HG02759 (cell line): ENCODE measurements around the gene SERHL2.
"Not testable (repeated sequence)": the region's sequence is repeated elsewhere in the genome, so short reads cannot be mapped to it uniquely, and the experiment has no call there.

Experiments used
- ATAC-seq: cut with Tn5 transposase; IDR thresholded peaks from one replicate; pipeline ENCODE4 v1.9.1; 2021; ENCODE audit warnings: mild to moderate bottlenecking, moderate library complexity; ENCODE audit not compliant: unreplicated experiment

The SERHL2 gene

GRCh38 chr22:42535082-42535731, 18.5 kb upstream of the SERHL2 start:
- ATAC-seq: not testable (repeated sequence)

- no peak for ATAC-seq
Observed at GRCh38 chr22:42536166-42536565, 17.6 kb upstream of the SERHL2 start.

- ATAC-seq: not testable (repeated sequence)
Observed at GRCh38 chr22:42536634-42537033, 17.1 kb upstream of the SERHL2 start.

- peak; percentile 54 for ATAC-seq
Observed at GRCh38 chr22:42537199-42537831, 16.4 kb upstream of the SERHL2 start.

- not testable (repeated sequence) for ATAC-seq
Observed at GRCh38 chr22:42539236-42539771, 14.5 kb upstream of the SERHL2 start.

- ATAC-seq: no peak
Observed at GRCh38 chr22:42544686-42545085, 9.1 kb upstream of the SERHL2 start.

- ATAC-seq: no peak
Observed at GRCh38 chr22:42547562-42547961, 6.2 kb upstream of the SERHL2 start.

GRCh38 chr22:42548126-42548525, 5.6 kb upstream of the SERHL2 start:
- not testable (repeated sequence) for ATAC-seq

- no peak for ATAC-seq
Observed at GRCh38 chr22:42548597-42549330, 5.0 kb upstream of the SERHL2 start.

GRCh38 chr22:42549331-42550060, 4.3 kb upstream of the SERHL2 start:
- ATAC-seq: no peak

- ATAC-seq: not testable (repeated sequence)
Observed at GRCh38 chr22:42552294-42552647, 1.5 kb upstream of the SERHL2 start.

- no peak for ATAC-seq
Observed at GRCh38 chr22:42560381-42560780, 6.6 kb downstream of the SERHL2 start.

- ATAC-seq: no peak
Observed at GRCh38 chr22:42560781-42561180, 7.0 kb downstream of the SERHL2 start.

GRCh38 chr22:42561856-42562255, 8.1 kb downstream of the SERHL2 start:
- ATAC-seq: no peak

GRCh38 chr22:42562279-42562678, 8.5 kb downstream of the SERHL2 start:
- ATAC-seq: no peak

- ATAC-seq: no peak
Observed at GRCh38 chr22:42562684-42563083, 8.9 kb downstream of the SERHL2 start.

GRCh38 chr22:42563943-42564342, 10.2 kb downstream of the SERHL2 start:
- ATAC-seq: not testable (repeated sequence)

- ATAC-seq: no peak
Observed at GRCh38 chr22:42564699-42565098, 10.9 kb downstream of the SERHL2 start.

GRCh38 chr22:42565956-42566355, 12.2 kb downstream of the SERHL2 start:
- ATAC-seq: no peak

GRCh38 chr22:42567950-42568349, 14.2 kb downstream of the SERHL2 start:
- not testable (repeated sequence) for ATAC-seq

GRCh38 chr22:42570580-42570979, 16.8 kb downstream of the SERHL2 start:
- ATAC-seq: not testable (repeated sequence)
